Stomach (tissue), 4 donors: ENCODE results near the gene DMXL1.

Source experiments
- CTCF ChIP-seq, 7 experiments: fragments of 450-650 bp in 4 of 7; fragments of 200-600 bp in 3 of 7; sonication (generic) in 3 of 7; IDR thresholded peaks; one replicate each; pipeline ENCODE4 v1.5.1; 2016 to 2019; ENCODE audit warnings: antibody characterized with exemption in 7 of 7, control low read depth in 2 of 7, mild to moderate bottlenecking in 1 of 7
- POLR2A ChIP-seq, 4 donors: fragments of 450-650 bp; IDR thresholded peaks; one replicate each; pipeline ENCODE4 v1.6.1; 2016; ENCODE audit warnings: antibody characterized with exemption in 4 of 4, control low read depth in 2 of 4, mild to moderate bottlenecking in 1 of 4, moderate library complexity in 1 of 4
- POLR2AphosphoS5 ChIP-seq, 3 donors: sonication (generic); formaldehyde crosslinking; IDR thresholded peaks; one replicate each; pipeline ENCODE4 v1.6.1; 2016; ENCODE audit warnings: antibody characterized with exemption in 3 of 3

GRCh38 chr5:119229950-119230349 lies 159.1 kb downstream of the DMXL1 start:
- TF ChIP-seq POLR2A (IDR thresholded peaks at IDR 0.05) (no peak), CTCF (IDR thresholded peaks at IDR 0.05) (no peak), POLR2AphosphoS5 (IDR thresholded peaks at IDR 0.05) (no peak)
